ENCODE results near the gene RPL22L1.
"Not testable (repeated sequence)": the region's sequence is repeated elsewhere in the genome, so short reads cannot be mapped to it uniquely, and the experiment has no call there.

DNA sequence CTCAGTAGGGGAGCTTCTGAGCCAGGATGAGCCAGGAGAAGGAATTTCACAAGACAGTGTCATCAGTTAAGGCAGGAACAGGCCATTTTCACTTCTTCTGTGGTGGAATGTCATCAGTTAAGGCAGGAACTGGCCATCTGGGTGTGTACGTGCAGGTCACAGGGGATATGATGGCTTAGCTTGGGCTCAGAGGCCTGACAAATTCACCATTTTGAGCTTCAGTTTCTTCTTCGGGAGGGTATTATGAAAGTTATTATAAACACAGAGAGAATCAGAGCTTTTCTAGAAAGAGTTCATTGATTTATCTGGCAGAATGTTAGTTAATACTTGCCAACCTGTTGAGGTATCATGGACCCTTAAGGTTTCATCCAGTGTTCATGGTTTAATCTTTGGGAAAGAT is 46.4 kb downstream of the RPL22L1 start:
- TF ChIP-seq POLR2A (IDR thresholded peaks at IDR 0.05); POLR2AphosphoS5 (IDR thresholded peaks at IDR 0.05); EP300 (IDR thresholded peaks at IDR 0.05; ENCODE audit: low read depth): not testable (repeated sequence)
- TF ChIP-seq, protein P1, sequence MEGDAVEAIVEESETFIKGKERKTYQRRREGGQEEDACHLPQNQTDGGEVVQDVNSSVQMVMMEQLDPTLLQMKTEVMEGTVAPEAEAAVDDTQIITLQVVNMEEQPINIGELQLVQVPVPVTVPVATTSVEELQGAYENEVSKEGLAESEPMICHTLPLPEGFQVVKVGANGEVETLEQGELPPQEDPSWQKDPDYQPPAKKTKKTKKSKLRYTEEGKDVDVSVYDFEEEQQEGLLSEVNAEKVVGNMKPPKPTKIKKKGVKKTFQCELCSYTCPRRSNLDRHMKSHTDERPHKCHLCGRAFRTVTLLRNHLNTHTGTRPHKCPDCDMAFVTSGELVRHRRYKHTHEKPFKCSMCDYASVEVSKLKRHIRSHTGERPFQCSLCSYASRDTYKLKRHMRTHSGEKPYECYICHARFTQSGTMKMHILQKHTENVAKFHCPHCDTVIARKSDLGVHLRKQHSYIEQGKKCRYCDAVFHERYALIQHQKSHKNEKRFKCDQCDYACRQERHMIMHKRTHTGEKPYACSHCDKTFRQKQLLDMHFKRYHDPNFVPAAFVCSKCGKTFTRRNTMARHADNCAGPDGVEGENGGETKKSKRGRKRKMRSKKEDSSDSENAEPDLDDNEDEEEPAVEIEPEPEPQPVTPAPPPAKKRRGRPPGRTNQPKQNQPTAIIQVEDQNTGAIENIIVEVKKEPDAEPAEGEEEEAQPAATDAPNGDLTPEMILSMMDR (IDR thresholded peaks at IDR 0.05) = not testable (repeated sequence)
